CD14-positive monocyte (primary cell): ENCODE data around the gene PTTG1. TPM values are rescaled to one million over a fixed set of nuclear protein-coding genes. Genes with fewer than 3 reads are reported as not detected.
A peak's percentile ranks its signal among the peaks of the same experiment; 100 is the strongest.

Experiments
- DNase-seq, 3 donors: peaks; one replicate each; pipeline ENCODE4 v3.0.0-alpha.2; 2011 to 2022
- H2AFZ ChIP-seq: 2 replicates; pipeline ENCODE4 v1.6.0; 2012; ENCODE audit warnings: mild to moderate bottlenecking, low read depth, low read length, inconsistent platforms; ENCODE audit not compliant: insufficient read depth, poor library complexity, severe bottlenecking
- H3K27ac ChIP-seq, 2 donors: 1 replicate in 1 of 2; 2 replicates in 1 of 2; pipeline ENCODE4 v1.5.1; 2012 to 2013; ENCODE audit warnings: low read length in 2 of 2, control low read depth in 1 of 2, inconsistent platforms in 1 of 2, low read depth in 1 of 2, mild to moderate bottlenecking in 1 of 2
- H3K27me3 ChIP-seq, 2 donors: one replicate each; pipeline versions ENCODE4 v1.6.0 to v1.6.1; 2011 to 2013; ENCODE audit warnings: low read length in 2 of 2; ENCODE audit not compliant: control insufficient read depth in 2 of 2, insufficient read depth in 2 of 2
- H3K36me3 ChIP-seq, 2 donors: replicated peaks in 1 of 2; 1 replicate in 1 of 2; 2 replicates in 1 of 2; pipeline versions ENCODE4 v1.5.1 to v1.6.1; 2012 to 2013; ENCODE audit warnings: low read length in 2 of 2, control low read depth in 1 of 2, inconsistent platforms in 1 of 2, mild to moderate bottlenecking in 1 of 2; ENCODE audit not compliant: insufficient read depth in 2 of 2, control insufficient read depth in 1 of 2
- H3K4me1 ChIP-seq, 2 donors: 1 replicate in 1 of 2; 2 replicates in 1 of 2; pipeline versions ENCODE4 v1.5.1 to v1.6.1; 2012 to 2013; ENCODE audit warnings: low read length in 2 of 2, control low read depth in 1 of 2, inconsistent platforms in 1 of 2, mild to moderate bottlenecking in 1 of 2, moderate library complexity in 1 of 2; ENCODE audit not compliant: insufficient read depth in 2 of 2, control insufficient read depth in 1 of 2
- H3K4me2 ChIP-seq: replicated peaks from 2 replicates; pipeline ENCODE3; 2012; ENCODE audit warnings: low read length, moderate library complexity, mild to moderate bottlenecking; ENCODE audit not compliant: poor library complexity, severe bottlenecking; ENCODE audit errors: extremely low read depth
- H3K4me3 ChIP-seq, 3 experiments: fragments of 200-600 bp in 1 of 3; sonication (generic) in 1 of 3; replicated peaks in 1 of 3; 1 replicate in 2 of 3; 2 replicates in 1 of 3; pipeline ENCODE4 v1.5.1; 2011 to 2013; ENCODE audit warnings: low read length in 3 of 3, mild to moderate bottlenecking in 3 of 3, control low read depth in 2 of 3, low read depth in 2 of 3, inconsistent platforms in 1 of 3, moderate library complexity in 1 of 3
- H3K79me2 ChIP-seq: 2 replicates; pipeline ENCODE4 v1.6.0; 2012; ENCODE audit warnings: mild to moderate bottlenecking, control low read depth, inconsistent platforms, low read length, moderate library complexity; ENCODE audit not compliant: insufficient read depth
- H3K9ac ChIP-seq: 2 replicates; pipeline ENCODE4 v1.6.0; 2017; ENCODE audit warnings: low read length, mild to moderate bottlenecking; ENCODE audit not compliant: insufficient read depth, poor library complexity, severe bottlenecking
- H3K9me3 ChIP-seq, 2 donors: replicated peaks in 1 of 2; 1 replicate in 1 of 2; 2 replicates in 1 of 2; pipeline versions ENCODE4 v1.5.1 to v1.6.1; 2012 to 2013; ENCODE audit warnings: low read length in 2 of 2, control low read depth in 1 of 2; ENCODE audit not compliant: control insufficient read depth in 1 of 2, insufficient read depth in 1 of 2
- H4K20me1 ChIP-seq: 2 replicates; pipeline ENCODE4 v1.6.0; 2012; ENCODE audit warnings: mild to moderate bottlenecking, low read length, control low read depth, moderate library complexity; ENCODE audit not compliant: insufficient read depth
- H3K27ac Mint-ChIP-seq, 7 donors: one replicate each; pipeline ENCODE4 v1.8.0; 2020; ENCODE audit warnings: mild to moderate bottlenecking in 7 of 7, mixed read lengths in 7 of 7, moderate library complexity in 6 of 7, inconsistent platforms in 2 of 7
- H3K27me3 Mint-ChIP-seq, 3 donors: one replicate each; pipeline ENCODE4 v1.8.0; 2021 to 2022; ENCODE audit warnings: low read depth in 3 of 3, mild to moderate bottlenecking in 3 of 3, mixed read lengths in 3 of 3, moderate library complexity in 3 of 3, inconsistent platforms in 1 of 3
- H3K36me3 Mint-ChIP-seq, 2 donors: one replicate each; pipeline ENCODE4 v1.8.0; 2020; ENCODE audit warnings: mixed read lengths in 2 of 2, inconsistent platforms in 1 of 2, mild to moderate bottlenecking in 1 of 2
- H3K4me1 Mint-ChIP-seq: one replicate; pipeline ENCODE4 v1.8.0; 2020; ENCODE audit warnings: mild to moderate bottlenecking, mixed read lengths
- H3K4me3 Mint-ChIP-seq, 2 donors: one replicate each; pipeline ENCODE4 v1.8.0; 2020; ENCODE audit warnings: mild to moderate bottlenecking in 2 of 2, mixed read lengths in 2 of 2, moderate library complexity in 1 of 2
- H3K9me3 Mint-ChIP-seq, 7 donors: one replicate each; pipeline ENCODE4 v1.8.0; 2020 to 2022; ENCODE audit warnings: mixed read lengths in 7 of 7, mild to moderate bottlenecking in 6 of 7, moderate library complexity in 6 of 7, inconsistent platforms in 2 of 7
- CTCF ChIP-seq: fragments of 200-600 bp; IDR thresholded peaks from one replicate; pipeline ENCODE4 v1.8.0; 2022; ENCODE audit warnings: antibody characterized with exemption, mild to moderate bottlenecking
- WGBS: methylation state at CpG from one replicate; pipeline ENCODE4 v1.1.5; 2013; ENCODE audit warnings: missing lambda C conversion rate; ENCODE audit not compliant: insufficient coverage; 5-methylcytosine and 5-hydroxymethylcytosine counted together
- intact Hi-C, 2 donors: fragments of 100-400 bp; cut with micrococcal nuclease; formaldehyde crosslinking; loops; one replicate each; pipeline versions ENCODE4 v1.15.0 to v1.15.1; 2023
- polyA plus RNA-seq, 3 donors: library from polyadenylated mRNA; depleted of rRNA in 1 of 3; unstranded in 2 of 3; stranded (reverse) in 1 of 3; fragments of 300-500 nt in 2 of 3; fragments of >200 nt in 1 of 3; fragmentation: Illumina TruSeq in 2 of 3; gene quantifications; 1 replicate in 2 of 3; 2 replicates in 1 of 3; pipeline ENCODE4 v1.2.3, GENCODE V29; 2012 to 2021

The PTTG1 gene
- polyA plus RNA-seq, 3 donors = 2.5 to 3.6 (median 3.3) TPM

DNA sequence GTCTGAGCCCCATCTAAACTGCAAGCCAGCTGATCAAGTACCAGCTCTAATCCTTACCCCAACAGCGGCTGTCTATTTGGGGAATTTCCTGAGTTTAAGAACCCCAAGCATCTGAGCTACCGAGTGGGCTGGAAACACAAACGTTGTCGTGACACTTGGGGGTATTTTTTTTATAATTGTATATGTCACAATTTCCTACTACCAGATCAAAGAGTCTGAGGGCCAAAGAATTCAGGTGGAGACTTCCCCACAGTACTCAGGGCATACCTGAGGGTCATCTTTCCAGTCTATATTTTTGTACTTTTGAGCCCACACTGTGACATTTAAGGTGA is 42.8 kb downstream of the PTTG1 start:
- no peaks in the 10 kb centered on the region for H3K27me3 ChIP-seq
- H3K27me3 Mint-ChIP-seq = peaks cover 2 to 9% (median 7%) of the 10 kb centered on the region in 3 donors
- peaks cover 30% of the 10 kb centered on the region for H3K4me1 Mint-ChIP-seq
- no peak overlapping the region for H2AFZ ChIP-seq
- H3K9ac ChIP-seq = no peak overlapping the region
- no peak overlapping the region for H3K27ac ChIP-seq
- no CpG with 5 or more reads among the region's 4 CpGs for WGBS
- H3K36me3 Mint-ChIP-seq = peaks cover 0 to 1% of the 10 kb centered on the region in 2 donors
- H3K79me2 ChIP-seq = no peaks in the 10 kb centered on the region
- H3K4me1 ChIP-seq = peaks cover 27 to 33% of the 10 kb centered on the region in 2 donors
- no peak overlapping the region for H3K4me2 ChIP-seq
- H3K9me3 Mint-ChIP-seq = peaks cover 0 to 1% (median 0%) of the 10 kb centered on the region in 7 donors
- no peak overlapping the region for H3K27ac Mint-ChIP-seq
- H3K36me3 ChIP-seq = no peaks in the 10 kb centered on the region
- no peaks in the 10 kb centered on the region for H4K20me1 ChIP-seq
- no peaks in the 10 kb centered on the region for H3K9me3 ChIP-seq
- no peak overlapping the region for H3K4me3 ChIP-seq
- no peak for DNase-seq
- TF ChIP-seq CTCF = no peak
- no peak overlapping the region for H3K4me3 Mint-ChIP-seq
- intact Hi-C loops = no loop called here

- no peaks in the 10 kb centered on the region for H3K27me3 ChIP-seq
- 100% methylated on average over 1 of the region's 5 CpGs for WGBS
- Mint-ChIP-seq H3K9me3 (no peaks in the 10 kb centered on the region), H3K27me3 (peaks cover 2 to 9% (median 7%) of the 10 kb centered on the region in 3 donors), H3K4me1 (peaks cover 45% of the 10 kb centered on the region), H3K36me3 (peaks cover 0 to 3% of the 10 kb centered on the region in 2 donors), H3K27ac (peak overlapping the region in 3 of 7 donors; percentile 19 to 59 (median 43)), H3K4me3 (no peak overlapping the region)
- H3K9me3 ChIP-seq = no peaks in the 10 kb centered on the region
- H3K36me3 ChIP-seq = no peaks in the 10 kb centered on the region
- no peak overlapping the region for H2AFZ ChIP-seq
- no peak for TF ChIP-seq CTCF
- H3K4me3 ChIP-seq = no peak overlapping the region
- no peak overlapping the region for H3K9ac ChIP-seq
- peaks cover 42 to 50% of the 10 kb centered on the region in 2 donors for H3K4me1 ChIP-seq
- H3K4me2 ChIP-seq = no peak overlapping the region
- H3K79me2 ChIP-seq = no peaks in the 10 kb centered on the region
- intact Hi-C loops = no loop called here
- no peak overlapping the region for H3K27ac ChIP-seq
- H4K20me1 ChIP-seq = no peaks in the 10 kb centered on the region
- DNase-seq = no peak
Measured at GRCh38 chr5:160466116-160466515, 44.5 kb downstream of the PTTG1 start.
